T-helper 1 cell treated with Interleukin-12 subunit alpha and Interleukin-12 subunit beta and Interleukin-4 antibody, amounts not matched to agents 30 μg/mL and 1 μg/mL, for 36 hours (primary cell): ENCODE results near the gene MSMB.
"Not testable (repeated sequence)": the region's sequence is repeated elsewhere in the genome, so short reads cannot be mapped to it uniquely, and the experiment has no call there.

Experiments used
- H3K27ac Mint-ChIP-seq: one replicate; pipeline ENCODE4 v1.8.0; 2021; ENCODE audit warnings: mild to moderate bottlenecking, mixed read lengths
- H3K27me3 Mint-ChIP-seq: one replicate; pipeline ENCODE4 v1.8.0; 2021; ENCODE audit warnings: low read depth, mixed read lengths
- H3K36me3 Mint-ChIP-seq: one replicate; pipeline ENCODE4 v1.8.0; 2021; ENCODE audit warnings: low read depth, mixed read lengths
- H3K4me1 Mint-ChIP-seq: one replicate; pipeline ENCODE4 v1.8.0; 2021; ENCODE audit warnings: low read depth, mixed read lengths
- H3K4me3 Mint-ChIP-seq: one replicate; pipeline ENCODE4 v1.8.0; 2021; ENCODE audit warnings: mild to moderate bottlenecking, moderate library complexity, mixed read lengths
- H3K9me3 Mint-ChIP-seq: one replicate; pipeline ENCODE4 v1.8.0; 2021; ENCODE audit warnings: mixed read lengths

Gene MSMB

DNA sequence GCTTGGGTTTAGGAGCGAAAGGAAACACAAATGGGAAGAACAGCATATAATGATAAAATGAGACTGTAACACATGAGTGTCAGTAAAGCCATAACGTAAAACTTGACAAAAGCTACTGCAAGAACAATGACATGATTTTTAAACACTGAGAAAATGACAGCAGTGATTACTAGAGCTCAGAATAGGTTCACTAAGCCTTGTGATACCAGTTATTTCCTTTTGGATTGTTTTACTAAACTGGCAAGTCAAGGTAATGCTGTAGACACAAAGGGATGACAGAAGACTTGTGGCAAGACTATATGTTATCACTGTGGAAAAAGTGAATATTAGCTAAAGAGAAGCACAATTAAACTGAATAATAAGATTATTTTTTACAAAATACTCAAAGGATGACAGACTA lies 28.3 kb downstream of the MSMB start:
- Mint-ChIP-seq H3K9me3 (no peaks in the 10 kb centered on the region), H3K27ac (no peak overlapping the region), H3K4me1 (peaks cover 31% of the 10 kb centered on the region), H3K27me3 (no peaks in the 10 kb centered on the region), H3K4me3 (no peak overlapping the region), H3K36me3 (peaks cover 16% of the 10 kb centered on the region)

- Mint-ChIP-seq H3K4me3 (no peak overlapping the region), H3K4me1 (peaks cover 24% of the 10 kb centered on the region), H3K9me3 (no peaks in the 10 kb centered on the region), H3K27me3 (no peaks in the 10 kb centered on the region), H3K27ac (no peak overlapping the region), H3K36me3 (peaks cover 22% of the 10 kb centered on the region)
Measured at GRCh38 chr10:46016811-46017210, 29.3 kb downstream of the MSMB start.

DNA sequence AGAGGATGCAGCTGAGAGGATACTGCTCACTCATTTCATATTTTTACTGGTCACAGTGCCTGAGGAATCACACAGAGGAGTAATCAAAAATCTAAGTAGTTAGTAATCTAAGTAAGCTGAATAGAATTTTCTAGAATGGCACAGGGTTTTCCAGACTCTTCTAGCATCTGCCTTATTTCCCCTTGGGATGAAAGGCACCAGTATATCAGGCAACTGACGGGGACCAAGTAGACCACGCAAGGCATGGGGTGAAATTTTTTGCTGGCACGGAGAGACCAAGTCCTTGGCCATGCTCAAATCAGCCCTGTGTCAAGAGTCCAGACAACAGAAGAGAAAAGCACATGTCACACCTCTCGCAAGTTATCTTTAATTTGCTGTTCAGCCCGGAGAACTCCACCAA lies 29.9 kb downstream of the MSMB start:
- no peaks in the 10 kb centered on the region for H3K9me3 Mint-ChIP-seq
- H3K27ac Mint-ChIP-seq, result no peak overlapping the region
- H3K4me1 Mint-ChIP-seq, result peaks cover 22% of the 10 kb centered on the region
- no peaks in the 10 kb centered on the region for H3K27me3 Mint-ChIP-seq
- H3K4me3 Mint-ChIP-seq, result no peak overlapping the region
- peaks cover 24% of the 10 kb centered on the region for H3K36me3 Mint-ChIP-seq

- Mint-ChIP-seq H3K36me3 (peaks cover 34% of the 10 kb centered on the region), H3K27me3 (no peaks in the 10 kb centered on the region), H3K9me3 (no peaks in the 10 kb centered on the region), H3K4me3 (no peak overlapping the region), H3K27ac (no peak overlapping the region), H3K4me1 (peaks cover 17% of the 10 kb centered on the region)
Measured at GRCh38 chr10:46014683-46015405, 31.2 kb downstream of the MSMB start.

DNA sequence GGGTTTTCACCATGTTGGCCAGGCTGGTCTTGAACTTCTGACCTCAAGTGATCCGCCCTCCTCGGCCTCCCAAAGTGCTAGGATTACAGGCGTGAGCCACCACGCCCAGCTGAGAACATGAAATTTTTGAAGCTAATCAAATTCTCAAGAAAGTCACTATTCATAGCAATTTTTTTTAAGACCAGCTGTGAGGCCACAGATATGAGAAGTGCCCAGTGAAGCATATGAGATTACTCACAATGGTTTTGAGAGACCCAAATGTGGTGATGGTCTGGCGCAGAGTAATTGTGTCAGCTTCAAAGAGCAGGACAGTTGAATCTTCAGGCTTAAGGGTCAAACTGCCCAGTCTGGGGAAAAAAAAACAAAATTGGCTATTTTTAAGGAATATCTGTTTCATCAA lies 31.9 kb downstream of the MSMB start:
- Mint-ChIP-seq H3K36me3 (peaks cover 36% of the 10 kb centered on the region), H3K27ac (no peak overlapping the region), H3K4me3 (no peak overlapping the region), H3K9me3 (no peaks in the 10 kb centered on the region), H3K4me1 (peaks cover 11% of the 10 kb centered on the region), H3K27me3 (no peaks in the 10 kb centered on the region)

DNA sequence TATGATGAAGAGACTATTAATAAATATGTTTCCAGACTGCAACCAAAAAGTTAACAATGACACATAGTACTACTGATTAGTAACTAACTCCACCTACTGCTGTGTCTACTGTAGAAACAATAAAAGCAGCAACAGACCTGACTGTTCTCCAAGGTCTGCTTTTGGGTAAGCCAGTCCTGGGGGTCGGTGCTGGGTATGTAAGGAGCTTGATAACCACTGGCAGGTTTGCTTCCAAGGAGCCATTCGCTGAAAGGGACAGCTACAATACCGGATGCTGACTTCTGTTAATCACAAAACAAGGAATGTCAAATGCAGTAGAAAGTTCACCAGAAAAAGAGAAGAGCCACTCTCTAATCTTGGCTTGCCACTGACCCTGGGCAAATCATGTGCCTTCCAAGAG lies 33.3 kb downstream of the MSMB start:
- Mint-ChIP-seq H3K4me3 (no peak overlapping the region), H3K36me3 (peaks cover 47% of the 10 kb centered on the region), H3K27ac (no peak overlapping the region), H3K27me3 (no peaks in the 10 kb centered on the region), H3K4me1 (peaks cover 8% of the 10 kb centered on the region), H3K9me3 (no peaks in the 10 kb centered on the region)

GRCh38 chr10:46006219-46006618 lies 39.9 kb downstream of the MSMB start:
- no peaks in the 10 kb centered on the region for H3K4me1 Mint-ChIP-seq
- H3K27ac Mint-ChIP-seq, result no peak overlapping the region
- peaks cover 40% of the 10 kb centered on the region for H3K36me3 Mint-ChIP-seq
- H3K4me3 Mint-ChIP-seq, result no peak overlapping the region
- no peaks in the 10 kb centered on the region for H3K9me3 Mint-ChIP-seq
- H3K27me3 Mint-ChIP-seq, result no peaks in the 10 kb centered on the region

DNA sequence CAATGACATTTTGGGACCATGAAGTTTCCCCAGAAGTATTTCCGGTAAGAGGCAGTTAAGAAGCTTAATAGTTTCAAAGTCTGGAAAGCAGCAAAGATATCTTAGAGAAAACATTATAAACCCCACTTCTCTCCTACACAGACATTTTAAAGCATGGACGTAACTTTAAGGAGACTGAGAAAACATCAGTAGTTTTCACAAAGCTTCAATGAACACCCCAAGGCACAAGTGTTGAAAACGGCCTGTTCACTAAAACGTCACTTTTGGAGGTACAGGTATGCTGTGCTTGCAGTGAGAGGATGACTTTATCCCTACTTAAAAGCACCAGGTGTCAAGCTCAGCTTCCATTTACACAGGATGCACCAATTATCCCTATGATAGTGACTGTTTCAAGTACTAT lies 40.7 kb downstream of the MSMB start:
- no peak overlapping the region for H3K4me3 Mint-ChIP-seq
- H3K27me3 Mint-ChIP-seq, result no peaks in the 10 kb centered on the region
- no peaks in the 10 kb centered on the region for H3K9me3 Mint-ChIP-seq
- peaks cover 36% of the 10 kb centered on the region for H3K36me3 Mint-ChIP-seq
- H3K4me1 Mint-ChIP-seq, result no peaks in the 10 kb centered on the region
- H3K27ac Mint-ChIP-seq, result no peak overlapping the region

DNA sequence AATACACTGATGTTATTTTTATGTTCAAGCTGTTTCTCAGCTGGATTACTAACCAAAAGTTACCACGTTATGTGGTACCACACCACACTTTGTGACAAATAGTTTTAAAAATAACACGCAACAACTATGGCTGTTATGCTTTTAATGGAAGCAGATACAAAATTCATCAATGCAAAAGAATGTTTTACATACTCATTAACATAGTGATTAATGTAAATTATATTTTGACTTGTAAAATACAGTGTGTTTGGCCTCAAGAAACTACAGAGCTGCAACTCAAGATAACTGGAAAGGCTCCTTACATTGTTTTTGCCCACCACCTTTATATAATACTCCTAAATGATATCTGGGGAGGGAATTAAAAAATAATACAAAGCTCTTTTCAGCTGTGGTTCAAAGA lies 41.1 kb downstream of the MSMB start:
- H3K9me3 Mint-ChIP-seq, result no peaks in the 10 kb centered on the region
- peaks cover 35% of the 10 kb centered on the region for H3K36me3 Mint-ChIP-seq
- no peaks in the 10 kb centered on the region for H3K4me1 Mint-ChIP-seq
- no peak overlapping the region for H3K27ac Mint-ChIP-seq
- no peak overlapping the region for H3K4me3 Mint-ChIP-seq
- no peaks in the 10 kb centered on the region for H3K27me3 Mint-ChIP-seq

DNA sequence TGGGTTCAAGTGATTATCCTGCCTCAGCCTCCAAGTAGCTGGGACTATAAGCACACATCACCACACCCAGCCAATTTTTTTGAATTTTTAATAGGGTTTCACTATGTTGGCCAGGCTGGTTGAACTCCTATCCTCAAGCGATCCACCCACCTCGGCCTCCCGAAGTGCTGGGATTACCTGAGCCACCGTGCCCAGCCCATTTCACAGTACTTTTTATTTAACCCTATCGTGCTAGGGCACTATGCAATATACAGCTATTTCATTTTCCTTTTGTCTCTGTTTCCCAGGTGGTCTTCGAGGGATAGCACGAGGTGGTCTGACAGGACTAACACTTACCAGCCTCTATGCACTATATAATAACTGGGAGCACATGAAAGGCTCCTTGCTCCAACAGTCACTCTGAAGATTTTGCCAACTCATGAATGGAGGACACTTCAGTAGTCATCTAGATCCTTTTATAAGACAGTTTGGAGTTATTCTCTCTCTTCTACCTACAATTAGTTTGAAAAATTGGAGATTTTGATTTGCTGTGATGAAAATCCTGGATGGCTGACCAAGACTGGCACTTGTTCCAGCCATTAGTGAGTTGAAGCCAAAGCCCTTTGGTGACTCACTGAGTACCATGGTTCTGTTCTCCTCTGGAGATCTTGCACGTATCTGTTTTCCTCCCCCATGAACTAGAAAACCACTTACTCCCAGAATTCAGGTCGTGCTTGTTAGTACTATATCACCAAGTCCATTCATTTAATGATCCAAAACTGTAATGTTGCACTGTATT lies 43.0 kb downstream of the MSMB start:
- Mint-ChIP-seq H3K27me3 (no peaks in the 10 kb centered on the region), H3K4me1 (no peaks in the 10 kb centered on the region), H3K36me3 (peaks cover 39% of the 10 kb centered on the region), H3K27ac (no peak overlapping the region), H3K4me3 (no peak overlapping the region), H3K9me3 (no peaks in the 10 kb centered on the region)

- not testable (repeated sequence) for H3K27ac Mint-ChIP-seq, H3K9me3 Mint-ChIP-seq, H3K4me1 Mint-ChIP-seq, H3K27me3 Mint-ChIP-seq, H3K4me3 Mint-ChIP-seq
- peaks cover 36% of the 10 kb centered on the region for H3K36me3 Mint-ChIP-seq
Measured at GRCh38 chr10:46002189-46002687, 43.8 kb downstream of the MSMB start.

DNA sequence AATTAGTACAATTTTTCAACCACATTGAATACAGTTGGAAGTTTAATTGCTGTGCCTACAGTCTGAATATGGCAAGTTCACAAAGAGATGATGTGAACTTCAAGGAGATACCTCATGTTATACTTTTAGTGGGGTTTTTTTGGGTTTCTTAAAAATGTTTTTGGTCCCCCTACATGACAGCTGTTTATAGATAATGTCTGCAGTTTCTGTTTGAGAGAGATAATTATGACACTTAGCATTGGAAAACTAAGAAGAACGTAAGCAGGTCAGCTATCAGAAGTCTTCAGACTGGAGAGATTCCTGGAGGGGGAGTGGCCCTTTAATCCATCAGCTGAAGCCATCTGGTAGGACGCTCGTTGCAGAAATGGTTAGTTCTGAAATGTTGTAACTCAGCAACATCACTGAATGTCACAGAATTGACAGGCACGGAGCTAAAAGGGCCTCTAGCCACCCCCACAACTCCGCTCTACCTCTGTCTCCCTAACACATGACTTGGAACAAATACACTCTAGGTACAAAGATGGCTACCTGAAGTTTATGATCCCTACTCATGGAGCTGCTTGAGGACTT lies 44.8 kb downstream of the MSMB start:
- H3K27ac Mint-ChIP-seq, result no peak overlapping the region
- peaks cover 35% of the 10 kb centered on the region for H3K36me3 Mint-ChIP-seq
- peaks cover 2% of the 10 kb centered on the region for H3K4me1 Mint-ChIP-seq
- H3K4me3 Mint-ChIP-seq, result no peak overlapping the region
- H3K27me3 Mint-ChIP-seq, result no peaks in the 10 kb centered on the region
- H3K9me3 Mint-ChIP-seq, result no peaks in the 10 kb centered on the region

DNA sequence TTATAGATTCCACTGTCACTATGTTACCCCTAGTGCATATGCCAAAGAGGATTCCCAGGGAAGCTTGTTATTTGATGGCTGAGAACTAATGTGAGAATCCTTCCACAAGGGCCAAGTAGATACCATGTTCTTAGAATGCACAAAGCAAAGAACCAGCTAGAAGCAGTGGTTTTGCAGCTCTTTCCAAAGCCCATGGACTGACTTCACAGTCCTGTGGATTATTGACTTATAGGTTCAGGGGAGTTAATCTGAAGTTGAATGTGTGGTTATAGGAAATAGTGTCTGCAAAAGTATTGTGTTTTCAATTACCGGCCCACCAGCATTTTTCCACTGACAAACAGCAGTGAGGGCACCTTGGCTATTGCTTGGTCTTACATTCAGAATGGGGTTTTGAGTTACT lies 45.5 kb downstream of the MSMB start:
- Mint-ChIP-seq H3K27me3 (no peaks in the 10 kb centered on the region), H3K4me3 (no peak overlapping the region), H3K9me3 (no peaks in the 10 kb centered on the region), H3K36me3 (peaks cover 33% of the 10 kb centered on the region), H3K27ac (no peak overlapping the region), H3K4me1 (peaks cover 2% of the 10 kb centered on the region)

GRCh38 chr10:45999955-46000354 lies 46.1 kb downstream of the MSMB start:
- not testable (repeated sequence) for H3K27ac Mint-ChIP-seq, H3K4me3 Mint-ChIP-seq, H3K4me1 Mint-ChIP-seq, H3K9me3 Mint-ChIP-seq, H3K27me3 Mint-ChIP-seq
- peaks cover 32% of the 10 kb centered on the region for H3K36me3 Mint-ChIP-seq
